H9 (cell line): ENCODE measurements around the gene KMT5B. TPM values are rescaled to one million over a fixed set of nuclear protein-coding genes. Genes with fewer than 3 reads are reported as not detected.

ENCODE experiments used
- DNase-seq: peaks from one replicate; pipeline ENCODE4 v3.0.0-alpha.2; 2017
- H2AFZ ChIP-seq: one replicate; pipeline ENCODE4 v1.6.1; 2013; ENCODE audit warnings: mild to moderate bottlenecking, low read length, control low read depth, moderate library complexity
- H2AK5ac ChIP-seq: 2 replicates; pipeline ENCODE4 v1.6.1; 2013; ENCODE audit warnings: low read length, control low read depth, mixed read lengths; ENCODE audit not compliant: insufficient read length
- H2BK120ac ChIP-seq: one replicate; pipeline ENCODE4 v1.6.1; 2013; ENCODE audit warnings: low read depth, mild to moderate bottlenecking, low read length, control low read depth, inconsistent platforms; ENCODE audit not compliant: poor library complexity, severe bottlenecking
- H2BK12ac ChIP-seq: 2 replicates; pipeline ENCODE4 v1.6.1; 2013; ENCODE audit warnings: low read length, control low read depth, mixed read lengths, low read depth; ENCODE audit not compliant: insufficient read length
- H2BK15ac ChIP-seq: 2 replicates; pipeline ENCODE4 v1.6.1; 2013; ENCODE audit warnings: low read depth, low read length, control low read depth
- H2BK20ac ChIP-seq: one replicate; pipeline ENCODE4 v1.6.1; 2013; ENCODE audit warnings: low read depth, mild to moderate bottlenecking, low read length, control low read depth, inconsistent platforms; ENCODE audit not compliant: poor library complexity, severe bottlenecking
- H2BK5ac ChIP-seq: 2 replicates; pipeline ENCODE4 v1.6.1; 2013; ENCODE audit warnings: low read length, control low read depth, mixed read lengths; ENCODE audit not compliant: insufficient read length
- H3K14ac ChIP-seq: 2 replicates; pipeline ENCODE4 v1.6.1; 2013; ENCODE audit warnings: low read length, control low read depth; ENCODE audit not compliant: insufficient read depth
- H3K18ac ChIP-seq: 2 replicates; pipeline ENCODE4 v1.6.1; 2013; ENCODE audit warnings: low read depth, mild to moderate bottlenecking, mixed read lengths, low read length, control low read depth; ENCODE audit not compliant: insufficient read length
- H3K23ac ChIP-seq: 2 replicates; pipeline ENCODE4 v1.6.1; 2013; ENCODE audit warnings: low read length, control low read depth, mixed read lengths, low read depth; ENCODE audit not compliant: insufficient read length
- H3K23me2 ChIP-seq: 2 replicates; pipeline ENCODE4 v1.6.1; 2013; ENCODE audit warnings: low read depth, mild to moderate bottlenecking, mixed read lengths, low read length, control low read depth; ENCODE audit not compliant: insufficient read length, poor library complexity, severe bottlenecking
- H3K27ac ChIP-seq: 2 replicates; pipeline ENCODE4 v1.5.1; 2013; ENCODE audit warnings: low read length, control low read depth, mixed read lengths, low read depth; ENCODE audit not compliant: insufficient read length
- H3K27me3 ChIP-seq: 2 replicates; pipeline ENCODE4 v1.6.1; 2013; ENCODE audit warnings: low read length, control low read depth, inconsistent platforms; ENCODE audit not compliant: insufficient read depth
- H3K4ac ChIP-seq: 2 replicates; pipeline ENCODE4 v1.6.1; 2013; ENCODE audit warnings: low read depth, mild to moderate bottlenecking, control low read depth, inconsistent platforms, low read length, moderate library complexity
- H3K4me1 ChIP-seq: 2 replicates; pipeline ENCODE4 v1.6.1; 2013; ENCODE audit warnings: low read length, control low read depth, inconsistent platforms; ENCODE audit not compliant: insufficient read depth
- H3K4me2 ChIP-seq: 2 replicates; pipeline ENCODE4 v1.6.1; 2013; ENCODE audit warnings: low read length, control low read depth, mixed read lengths; ENCODE audit not compliant: insufficient read length, insufficient read depth
- H3K56ac ChIP-seq: 2 replicates; pipeline ENCODE4 v1.6.1; 2013; ENCODE audit warnings: low read depth, mild to moderate bottlenecking, mixed read lengths, low read length, control low read depth; ENCODE audit not compliant: insufficient read length
- H3K79me1 ChIP-seq: 2 replicates; pipeline ENCODE4 v1.6.1; 2013; ENCODE audit warnings: low read depth, mild to moderate bottlenecking, moderate library complexity, low read length, control low read depth, inconsistent platforms; ENCODE audit not compliant: insufficient read depth, poor library complexity, severe bottlenecking
- H3K79me2 ChIP-seq: 2 replicates; pipeline ENCODE4 v1.6.1; 2013; ENCODE audit warnings: low read length, control low read depth, inconsistent platforms; ENCODE audit not compliant: insufficient read depth
- H3K9ac ChIP-seq: 2 replicates; pipeline ENCODE4 v1.6.1; 2013; ENCODE audit warnings: low read length, control low read depth, mixed read lengths; ENCODE audit not compliant: insufficient read length; ENCODE audit errors: extremely low read depth
- H3K9me3 ChIP-seq: one replicate; pipeline ENCODE4 v1.6.1; 2013; ENCODE audit warnings: low read depth, low read length, inconsistent platforms; ENCODE audit not compliant: control insufficient read depth
- H3T11ph ChIP-seq: one replicate; pipeline ENCODE4 v1.6.1; 2013; ENCODE audit warnings: mild to moderate bottlenecking, low read length, control low read depth, inconsistent platforms
- H4K20me1 ChIP-seq: one replicate; pipeline ENCODE4 v1.6.1; 2013; ENCODE audit not compliant: control insufficient read depth, insufficient read length, insufficient read depth
- H4K5ac ChIP-seq: 2 replicates; pipeline ENCODE4 v1.6.1; 2013; ENCODE audit warnings: low read depth, mild to moderate bottlenecking, mixed read lengths, low read length, control low read depth; ENCODE audit not compliant: insufficient read length
- H4K8ac ChIP-seq: replicated peaks from 2 replicates; pipeline ENCODE4 v1.6.1; 2013; ENCODE audit warnings: low read length, control low read depth, mixed read lengths, low read depth; ENCODE audit not compliant: insufficient read length
- H4K91ac ChIP-seq: 2 replicates; pipeline ENCODE4 v1.6.1; 2013; ENCODE audit warnings: low read depth, mild to moderate bottlenecking, moderate library complexity, mixed read lengths, low read length, control low read depth; ENCODE audit not compliant: insufficient read length
- H3K27ac Mint-ChIP-seq, 3 experiments: 2 replicates in 2 of 3; 3 replicates in 1 of 3; pipeline ENCODE4 v1.8.0; 2020 to 2021; ENCODE audit warnings: mixed read lengths in 3 of 3, mild to moderate bottlenecking in 1 of 3, moderate library complexity in 1 of 3
- H3K27me3 Mint-ChIP-seq: 2 replicates; pipeline ENCODE4 v1.8.0; 2021; ENCODE audit warnings: low read depth, mild to moderate bottlenecking, moderate library complexity, mixed read lengths
- H3K36me3 Mint-ChIP-seq, 3 experiments: 2 replicates in 2 of 3; 3 replicates in 1 of 3; pipeline ENCODE4 v1.8.0; 2020 to 2021; ENCODE audit warnings: low read depth in 3 of 3, mixed read lengths in 3 of 3; ENCODE audit not compliant: insufficient read depth in 1 of 3
- H3K4me1 Mint-ChIP-seq, 2 experiments: 2 replicates each; pipeline ENCODE4 v1.8.0; 2020; ENCODE audit warnings: mixed read lengths in 2 of 2
- H3K4me3 Mint-ChIP-seq, 2 experiments: 2 replicates in 1 of 2; 3 replicates in 1 of 2; pipeline ENCODE4 v1.8.0; 2020 to 2021; ENCODE audit warnings: mild to moderate bottlenecking in 2 of 2, mixed read lengths in 2 of 2, moderate library complexity in 1 of 2
- H3K9me3 Mint-ChIP-seq, 2 experiments: 2 replicates in 1 of 2; 3 replicates in 1 of 2; pipeline ENCODE4 v1.8.0; 2020; ENCODE audit warnings: mild to moderate bottlenecking in 2 of 2, mixed read lengths in 2 of 2, moderate library complexity in 1 of 2
- WGBS: extraction: QIAGEN DNeasy Blood & Tissue Kit; methylation state at CpG from one replicate; pipeline ENCODE4 v1.1.7; 2013; ENCODE audit warnings: missing lambda C conversion rate, low lambda C conversion rate, mixed read lengths; ENCODE audit not compliant: insufficient read length; ENCODE audit errors: extremely low coverage; 5-methylcytosine and 5-hydroxymethylcytosine counted together
- total RNA-seq: library from RNA; stranded (reverse); gene quantifications from 2 replicates; pipeline ENCODE4 v1.2.1, GENCODE V29; 2021
- TF ChIP-seq, protein P1 (sequence below): fragments of 200-600 bp; sonication (generic); conservative IDR thresholded peaks from 3 replicates; pipeline ENCODE4 v1.8.0; 2021; ENCODE audit warnings: antibody characterized with exemption, mild to moderate bottlenecking

Gene KMT5B
- total RNA-seq, 1 experiment from 2014 or later = 61.6 TPM

- no peak overlapping the region for H3K4me3 Mint-ChIP-seq
- Histone ChIP-seq H3K4ac (no peak overlapping the region), H2AK5ac (no peak overlapping the region), H2BK20ac (no peak overlapping the region), H3K4me2 (no peak overlapping the region), H4K8ac (no peak overlapping the region), H4K91ac (no peak overlapping the region), H3K9me3 (no peaks in the 10 kb centered on the region), H2AFZ (no peak overlapping the region), H2BK12ac (no peak overlapping the region), H3K27ac (no peak overlapping the region), H3K4me1 (no peaks in the 10 kb centered on the region), H3K9ac (no peak overlapping the region), H3K27me3 (no peaks in the 10 kb centered on the region), H3K79me2 (no peaks in the 10 kb centered on the region), H4K20me1 (no peaks in the 10 kb centered on the region), H2BK120ac (no peak overlapping the region), H3K79me1 (no peaks in the 10 kb centered on the region), H4K5ac (no peak overlapping the region), H3K18ac (no peak overlapping the region), H3K56ac (no peak overlapping the region), H2BK5ac (no peak overlapping the region), H3K23me2 (no peaks in the 10 kb centered on the region), H2BK15ac (no peak overlapping the region), H3K23ac (no peak overlapping the region), H3T11ph (no peak overlapping the region), H3K14ac (no peak overlapping the region)
- no peaks in the 10 kb centered on the region; a peak in 1 of 7 replicates for H3K36me3 Mint-ChIP-seq
- WGBS = no CpG with 5 or more reads among the region's 9 CpGs
- TF ChIP-seq, protein P1, sequence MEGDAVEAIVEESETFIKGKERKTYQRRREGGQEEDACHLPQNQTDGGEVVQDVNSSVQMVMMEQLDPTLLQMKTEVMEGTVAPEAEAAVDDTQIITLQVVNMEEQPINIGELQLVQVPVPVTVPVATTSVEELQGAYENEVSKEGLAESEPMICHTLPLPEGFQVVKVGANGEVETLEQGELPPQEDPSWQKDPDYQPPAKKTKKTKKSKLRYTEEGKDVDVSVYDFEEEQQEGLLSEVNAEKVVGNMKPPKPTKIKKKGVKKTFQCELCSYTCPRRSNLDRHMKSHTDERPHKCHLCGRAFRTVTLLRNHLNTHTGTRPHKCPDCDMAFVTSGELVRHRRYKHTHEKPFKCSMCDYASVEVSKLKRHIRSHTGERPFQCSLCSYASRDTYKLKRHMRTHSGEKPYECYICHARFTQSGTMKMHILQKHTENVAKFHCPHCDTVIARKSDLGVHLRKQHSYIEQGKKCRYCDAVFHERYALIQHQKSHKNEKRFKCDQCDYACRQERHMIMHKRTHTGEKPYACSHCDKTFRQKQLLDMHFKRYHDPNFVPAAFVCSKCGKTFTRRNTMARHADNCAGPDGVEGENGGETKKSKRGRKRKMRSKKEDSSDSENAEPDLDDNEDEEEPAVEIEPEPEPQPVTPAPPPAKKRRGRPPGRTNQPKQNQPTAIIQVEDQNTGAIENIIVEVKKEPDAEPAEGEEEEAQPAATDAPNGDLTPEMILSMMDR = no peak
- H3K27me3 Mint-ChIP-seq = peaks cover 12% of the 10 kb centered on the region
- H3K4me1 Mint-ChIP-seq = peaks cover 0 to 5% of the 10 kb centered on the region in 2 experiments; a peak in 2 of 4 replicates
- H3K27ac Mint-ChIP-seq = no peak overlapping the region
- DNase-seq = no peak
- H3K9me3 Mint-ChIP-seq = peaks cover 4 to 11% of the 10 kb centered on the region in 2 experiments; a peak in 4 of 5 replicates
Observed at GRCh38 chr11:68226421-68226820, 13.3 kb upstream of the KMT5B start.
